ENCODE data around the gene KCNJ12.

Gene KCNJ12

DNA sequence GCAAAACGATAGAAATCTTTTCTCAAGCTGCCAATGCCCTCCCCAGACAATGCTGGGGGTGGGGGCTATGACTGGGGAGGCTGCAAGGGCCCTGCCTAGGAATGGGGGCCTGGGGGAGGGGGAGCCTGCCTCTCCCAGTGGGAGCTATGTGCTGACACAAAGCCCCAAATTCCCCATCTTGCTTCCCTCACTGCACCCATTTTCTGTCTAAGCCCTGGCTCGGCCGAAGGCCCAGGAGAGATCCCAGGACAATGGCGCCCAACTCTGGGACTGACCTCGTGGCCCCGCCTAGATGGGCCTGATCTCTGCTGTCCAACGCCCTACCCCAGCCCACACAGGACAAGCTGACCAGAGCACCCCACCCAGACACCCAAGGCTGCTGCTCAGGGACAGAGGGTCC is 11.1 kb upstream of the KCNJ12 start:
- H3K27ac ChIP-seq = no peak overlapping the region
- TF ChIP-seq ZFX (IDR thresholded peaks at IDR 0.05; ENCODE audit: borderline replicate concordance) (no peak), CTCF (IDR thresholded peaks at IDR 0.05) (no peak)

GRCh38 chr17:21368545-21369246 is 7.5 kb upstream of the KCNJ12 start:
- H3K27ac ChIP-seq = no peak overlapping the region
- TF ChIP-seq CTCF (IDR thresholded peaks at IDR 0.05) (no peak), ZFX (IDR thresholded peaks at IDR 0.05; ENCODE audit: borderline replicate concordance) (no peak)

- no peak for TF ChIP-seq CTCF (IDR thresholded peaks at IDR 0.05)
- TF ChIP-seq ZFX (IDR thresholded peaks at IDR 0.05; ENCODE audit: borderline replicate concordance) = no peak
- no peak overlapping the region for H3K27ac ChIP-seq
These were observed 6.8 kb upstream of the KCNJ12 start for GRCh38 chr17:21369395-21369794.

GRCh38 chr17:21370430-21370829 is 5.7 kb upstream of the KCNJ12 start:
- TF ChIP-seq CTCF (IDR thresholded peaks at IDR 0.05) (no peak), ZFX (IDR thresholded peaks at IDR 0.05; ENCODE audit: borderline replicate concordance) (no peak)
- H3K27ac ChIP-seq = no peak overlapping the region

GRCh38 chr17:21371511-21372081 is 4.6 kb upstream of the KCNJ12 start:
- H3K27ac ChIP-seq = no peak overlapping the region
- no peak for TF ChIP-seq CTCF (IDR thresholded peaks at IDR 0.05)
- no peak for TF ChIP-seq ZFX (IDR thresholded peaks at IDR 0.05; ENCODE audit: borderline replicate concordance)

DNA sequence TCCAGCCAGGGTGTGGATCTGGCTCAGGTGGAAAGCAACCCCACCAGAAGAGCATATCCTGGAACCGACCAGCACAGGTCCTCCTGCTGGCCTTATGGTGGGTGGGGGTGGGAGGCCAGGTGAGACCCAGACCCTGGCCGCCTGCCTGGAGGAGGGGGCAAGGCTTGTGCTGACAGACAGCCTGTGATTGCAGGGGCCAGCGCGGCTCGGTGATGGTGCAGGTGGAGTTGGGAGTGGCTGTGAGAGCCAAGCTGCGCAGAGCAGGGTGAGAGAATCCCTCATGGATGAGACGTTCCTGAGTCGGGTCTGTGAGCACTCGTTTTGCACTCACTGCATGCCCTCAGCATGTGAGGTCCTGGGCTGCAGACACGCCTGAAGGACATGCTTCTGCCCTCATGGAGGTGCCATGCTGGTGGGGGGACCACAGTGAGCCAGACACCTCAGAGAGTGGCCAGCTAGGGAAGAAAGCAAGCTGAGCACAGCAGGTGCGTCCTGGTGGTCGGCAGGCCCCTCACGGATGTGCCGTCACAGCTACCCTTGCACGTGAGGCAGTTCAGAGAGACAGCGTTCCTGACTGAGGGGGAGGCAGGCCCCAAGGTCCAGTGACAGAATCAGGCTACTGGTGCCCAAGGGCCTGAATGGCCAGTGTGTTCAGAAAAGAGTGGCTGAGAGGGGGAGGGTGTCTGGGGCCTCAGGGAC is 3.8 kb upstream of the KCNJ12 start:
- no peak for TF ChIP-seq ZFX (IDR thresholded peaks at IDR 0.05; ENCODE audit: borderline replicate concordance)
- no peak for TF ChIP-seq CTCF (IDR thresholded peaks at IDR 0.05)

DNA sequence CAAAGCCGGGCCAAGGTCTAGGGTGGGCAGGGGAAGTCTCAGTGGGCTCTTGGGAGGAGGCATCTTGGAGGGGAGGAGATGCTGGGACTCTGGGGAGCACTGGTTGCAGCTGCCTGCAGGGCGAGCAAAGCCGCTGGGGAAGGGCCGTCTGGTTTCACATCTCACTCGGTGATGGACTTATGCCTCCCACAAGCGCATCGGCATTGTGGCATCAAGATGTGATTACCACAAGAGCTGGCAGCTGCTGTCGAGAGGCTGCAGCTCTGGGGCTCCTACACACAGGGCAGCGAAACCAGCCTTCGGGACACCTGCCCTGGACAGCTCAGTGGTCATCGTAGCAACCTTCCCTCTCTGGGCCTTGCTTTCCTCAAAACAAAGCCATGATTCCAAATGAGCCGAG is 3.1 kb upstream of the KCNJ12 start:
- no peak for TF ChIP-seq CTCF (IDR thresholded peaks at IDR 0.05)
- TF ChIP-seq ZFX (IDR thresholded peaks at IDR 0.05; ENCODE audit: borderline replicate concordance) = no peak
- no peak overlapping the region for H3K27ac ChIP-seq

More for the DNA sequence above, 3.8 kb upstream of the KCNJ12 start:
- no peak overlapping the region for H3K27ac ChIP-seq

Measured in 22Rv1 (cell line).